Spinal cord (tissue), 10 donors: ENCODE measurements around the gene UBASH3A. TPM values are rescaled to one million over a fixed set of nuclear protein-coding genes. Genes with fewer than 3 reads are reported as not detected.

ENCODE experiments used
- DNase-seq, 6 donors: peaks; one replicate each; pipeline versions ENCODE4 v3.0.0 to v3.0.0-alpha.2; 2013 to 2015; ENCODE audit warnings: low spot score in 6 of 6, low read depth in 4 of 6
- H3K27ac ChIP-seq: one replicate; pipeline ENCODE4 v1.5.1; 2013; ENCODE audit warnings: low read depth, low read length, control low read depth
- H3K27me3 ChIP-seq: one replicate; pipeline ENCODE4 v1.6.1; 2013; ENCODE audit warnings: low read length; ENCODE audit not compliant: control insufficient read depth, insufficient read depth
- H3K36me3 ChIP-seq: one replicate; pipeline ENCODE4 v1.6.1; 2013; ENCODE audit warnings: low read length; ENCODE audit not compliant: control insufficient read depth, insufficient read depth
- H3K4me1 ChIP-seq: one replicate; pipeline ENCODE4 v1.6.1; 2013; ENCODE audit warnings: low read length; ENCODE audit not compliant: control insufficient read depth, insufficient read depth
- H3K4me3 ChIP-seq: one replicate; pipeline ENCODE4 v1.5.1; 2013; ENCODE audit warnings: low read depth, low read length, control low read depth
- H3K9me3 ChIP-seq: one replicate; pipeline ENCODE4 v1.6.1; 2013; ENCODE audit warnings: low read length; ENCODE audit not compliant: control insufficient read depth, insufficient read depth
- WGBS: methylation state at CpG from one replicate; pipeline ENCODE4 v1.1.5; 2013; ENCODE audit warnings: missing lambda C conversion rate; ENCODE audit not compliant: insufficient coverage; 5-methylcytosine and 5-hydroxymethylcytosine counted together
- polyA plus RNA-seq, 2 donors: library from polyadenylated mRNA; unstranded; fragments of 120-200 nt; gene quantifications; one replicate each; pipeline ENCODE4 v1.2.1, GENCODE V29; 2013; ENCODE audit not compliant: insufficient read length in 2 of 2
- total RNA-seq, 2 donors: library from RNA; depleted of rRNA in 1 of 2; stranded (reverse); fragments of 120-200 nt in 1 of 2; fragments of >200 nt in 1 of 2; gene quantifications; one replicate each; pipeline versions ENCODE4 v1.2.3 to v1.2.4, GENCODE V29; 2013 to 2014
- donor health status: healthy.

Gene UBASH3A
- total and polyA plus RNA-seq, 4 donors: 0.06 TPM; not detected in 3

- 88% methylated on average over 6 of the region's 10 CpGs for WGBS
- Histone ChIP-seq H3K4me3 (no peak overlapping the region), H3K27me3 (no peaks in the 10 kb centered on the region), H3K9me3 (no peaks in the 10 kb centered on the region), H3K27ac (no peak overlapping the region), H3K36me3 (no peaks in the 10 kb centered on the region), H3K4me1 (peaks cover 3% of the 10 kb centered on the region)
- no peak for DNase-seq
Observed at GRCh38 chr21:42423197-42423675, 19.5 kb downstream of the UBASH3A start.

GRCh38 chr21:42423685-42424084 is 20.0 kb downstream of the UBASH3A start:
- DNase-seq: no peak
- no peak overlapping the region for H3K4me3 ChIP-seq
- H3K4me1 ChIP-seq: peaks cover 3% of the 10 kb centered on the region
- no peak overlapping the region for H3K27ac ChIP-seq
- no peaks in the 10 kb centered on the region for H3K27me3 ChIP-seq
- WGBS: no CpG with 5 or more reads among the region's 2 CpGs
- no peaks in the 10 kb centered on the region for H3K9me3 ChIP-seq
- no peaks in the 10 kb centered on the region for H3K36me3 ChIP-seq

GRCh38 chr21:42424914-42425541 is 21.3 kb downstream of the UBASH3A start:
- 70% methylated on average over 10 of the region's 12 CpGs for WGBS
- peak in 1 of 6 donors; percentile 61 for DNase-seq
- Histone ChIP-seq H3K36me3 (no peaks in the 10 kb centered on the region), H3K9me3 (no peaks in the 10 kb centered on the region), H3K4me3 (no peak overlapping the region), H3K4me1 (peaks cover 3% of the 10 kb centered on the region), H3K27ac (no peak overlapping the region), H3K27me3 (no peaks in the 10 kb centered on the region)

GRCh38 chr21:42425591-42425990 is 21.9 kb downstream of the UBASH3A start:
- no peaks in the 10 kb centered on the region for H3K36me3 ChIP-seq
- H3K9me3 ChIP-seq: no peaks in the 10 kb centered on the region
- WGBS: 82% methylated on average over 4 of the region's 4 CpGs
- no peak overlapping the region for H3K27ac ChIP-seq
- no peaks in the 10 kb centered on the region for H3K27me3 ChIP-seq
- no peak overlapping the region for H3K4me3 ChIP-seq
- DNase-seq: no peak
- H3K4me1 ChIP-seq: peaks cover 3% of the 10 kb centered on the region

- no peaks in the 10 kb centered on the region for H3K9me3 ChIP-seq
- no peaks in the 10 kb centered on the region for H3K36me3 ChIP-seq
- peak in 1 of 6 donors; percentile 83 for DNase-seq
- no peaks in the 10 kb centered on the region for H3K27me3 ChIP-seq
- WGBS: 57% methylated on average over 7 of the region's 7 CpGs
- no peak overlapping the region for H3K4me3 ChIP-seq
- H3K27ac ChIP-seq: no peak overlapping the region
- H3K4me1 ChIP-seq: peaks cover 3% of the 10 kb centered on the region
Observed at GRCh38 chr21:42426424-42426823, 22.7 kb downstream of the UBASH3A start.

GRCh38 chr21:42426876-42427480 is 23.3 kb downstream of the UBASH3A start:
- Histone ChIP-seq H3K4me1 (peaks cover 3% of the 10 kb centered on the region), H3K27ac (no peak overlapping the region), H3K4me3 (no peak overlapping the region), H3K27me3 (no peaks in the 10 kb centered on the region), H3K36me3 (no peaks in the 10 kb centered on the region), H3K9me3 (no peaks in the 10 kb centered on the region)
- no peak for DNase-seq
- 90% methylated on average over 10 of the region's 10 CpGs for WGBS

GRCh38 chr21:42427809-42428419 is 24.2 kb downstream of the UBASH3A start:
- DNase-seq: no peak

GRCh38 chr21:42429021-42429420 is 25.3 kb downstream of the UBASH3A start:
- no peaks in the 10 kb centered on the region for H3K36me3 ChIP-seq
- H3K9me3 ChIP-seq: no peaks in the 10 kb centered on the region
- 100% methylated on average over 1 of the region's 1 CpG for WGBS
- H3K27ac ChIP-seq: no peak overlapping the region
- H3K4me3 ChIP-seq: no peak overlapping the region
- no peak for DNase-seq
- H3K27me3 ChIP-seq: no peaks in the 10 kb centered on the region
- peaks cover 3% of the 10 kb centered on the region for H3K4me1 ChIP-seq

More at GRCh38 chr21:42427809-42428419, 24.2 kb downstream of the UBASH3A start:
- Histone ChIP-seq H3K27ac (no peak overlapping the region), H3K4me1 (peaks cover 3% of the 10 kb centered on the region), H3K9me3 (no peaks in the 10 kb centered on the region), H3K27me3 (no peaks in the 10 kb centered on the region), H3K36me3 (no peaks in the 10 kb centered on the region), H3K4me3 (no peak overlapping the region)
- 83% methylated on average over 4 of the region's 10 CpGs for WGBS

- no peak for DNase-seq
- WGBS: 54% methylated on average over 9 of the region's 9 CpGs
- Histone ChIP-seq H3K4me1 (peaks cover 3% of the 10 kb centered on the region), H3K4me3 (no peak overlapping the region), H3K27me3 (no peaks in the 10 kb centered on the region), H3K36me3 (no peaks in the 10 kb centered on the region), H3K9me3 (no peaks in the 10 kb centered on the region), H3K27ac (no peak overlapping the region)
Observed at GRCh38 chr21:42429856-42430255, 26.2 kb downstream of the UBASH3A start.
